ENCODE measurements around the gene KCNIP4. TPM values are rescaled to one million over a fixed set of nuclear protein-coding genes. Genes with fewer than 3 reads are reported as not detected.

The KCNIP4 gene
- total and polyA plus RNA-seq, 2 donors (not counting 1 experiment from before 2014, with no cell fraction given): not detected

- Histone ChIP-seq H3K4me3 (ENCODE audit: control extremely low read depth in 1 of 5, extremely low read depth in 1 of 5, insufficient read depth in 1 of 5, low read depth in 2 of 5, low read length in 4 of 5) (no peak overlapping the region), H3K9ac (ENCODE audit: low read length) (no peak overlapping the region), H3K9me3 (ENCODE audit: control extremely low read depth in 1 of 3, control insufficient read depth in 2 of 3, insufficient read depth in 1 of 3, low read length in 2 of 3) (no peaks in the 10 kb centered on the region), H4K20me1 (ENCODE audit: control insufficient read depth, insufficient read depth, low read length, poor library complexity, severe bottlenecking) (no peaks in the 10 kb centered on the region), H3K36me3 (replicated peaks in 1 of 2; ENCODE audit: control extremely low read depth in 1 of 2, control insufficient read depth in 1 of 2, extremely low read depth in 1 of 2, insufficient read depth in 2 of 2, low read length in 1 of 2) (no peaks in the 10 kb centered on the region), H3K4me1 (ENCODE audit: control insufficient read depth in 2 of 2, insufficient read depth in 2 of 2, low read length in 2 of 2) (no peaks in the 10 kb centered on the region), H3K27me3 (replicated peaks in 1 of 4; ENCODE audit: control extremely low read depth in 1 of 4, control insufficient read depth in 3 of 4, insufficient read depth in 4 of 4, low read length in 3 of 4) (no peaks in the 10 kb centered on the region), H2AFZ (ENCODE audit: insufficient read depth, low read depth, low read length, poor library complexity, severe bottlenecking) (no peak overlapping the region), H3K4me2 (replicated peaks; ENCODE audit: low read depth, low read length, poor library complexity, severe bottlenecking) (no peak overlapping the region), H3K27ac (ENCODE audit: low read length in 2 of 2) (no peak overlapping the region), H3K79me2 (ENCODE audit: control insufficient read depth, insufficient read depth, low read length) (no peaks in the 10 kb centered on the region)
- ChIA-PET POLR2A (no interaction called here), CTCF (no interaction called here)
- no peak for TF ChIP-seq CTCF (IDR thresholded peaks at IDR 0.05)
- no peak for TF ChIP-seq EZH2 (IDR thresholded peaks at IDR 0.05; ENCODE audit: borderline replicate concordance, insufficient read depth, low read depth, low read length, poor library complexity, severe bottlenecking)
- no peak overlapping the region for H3K27ac Mint-ChIP-seq
- no peaks in the 10 kb centered on the region for H3K4me1 Mint-ChIP-seq
- no peaks in the 10 kb centered on the region for H3K9me3 Mint-ChIP-seq (ENCODE audit: insufficient read depth)
- H3K27me3 Mint-ChIP-seq: no peaks in the 10 kb centered on the region
- intact Hi-C loops (cut with micrococcal nuclease): no loop called here
- no peak for DNase-seq
- no peak overlapping the region for H3K4me3 Mint-ChIP-seq
- ATAC-seq (ENCODE audit: low read depth): no peak
Measured at GRCh38 chr4:21890231-21890630, 58.3 kb downstream of the KCNIP4 start.

- Histone ChIP-seq H3K4me1 (ENCODE audit: control insufficient read depth in 2 of 2, insufficient read depth in 2 of 2, low read length in 2 of 2) (no peaks in the 10 kb centered on the region), H3K9ac (ENCODE audit: low read length) (no peak overlapping the region), H3K4me3 (ENCODE audit: control extremely low read depth in 1 of 5, extremely low read depth in 1 of 5, insufficient read depth in 1 of 5, low read depth in 2 of 5, low read length in 4 of 5) (no peak overlapping the region), H3K9me3 (ENCODE audit: control extremely low read depth in 1 of 3, control insufficient read depth in 2 of 3, insufficient read depth in 1 of 3, low read length in 2 of 3) (no peaks in the 10 kb centered on the region), H3K36me3 (replicated peaks in 1 of 2; ENCODE audit: control extremely low read depth in 1 of 2, control insufficient read depth in 1 of 2, extremely low read depth in 1 of 2, insufficient read depth in 2 of 2, low read length in 1 of 2) (no peaks in the 10 kb centered on the region), H3K27ac (ENCODE audit: low read length in 2 of 2) (no peak overlapping the region), H3K4me2 (replicated peaks; ENCODE audit: low read depth, low read length, poor library complexity, severe bottlenecking) (no peak overlapping the region), H3K27me3 (replicated peaks in 1 of 4; ENCODE audit: control extremely low read depth in 1 of 4, control insufficient read depth in 3 of 4, insufficient read depth in 4 of 4, low read length in 3 of 4) (no peaks in the 10 kb centered on the region), H3K79me2 (ENCODE audit: control insufficient read depth, insufficient read depth, low read length) (no peaks in the 10 kb centered on the region), H2AFZ (ENCODE audit: insufficient read depth, low read depth, low read length, poor library complexity, severe bottlenecking) (no peak overlapping the region), H4K20me1 (ENCODE audit: control insufficient read depth, insufficient read depth, low read length, poor library complexity, severe bottlenecking) (no peaks in the 10 kb centered on the region)
- ChIA-PET POLR2A (no interaction called here), CTCF (no interaction called here)
- TF ChIP-seq EZH2 (IDR thresholded peaks at IDR 0.05; ENCODE audit: borderline replicate concordance, insufficient read depth, low read depth, low read length, poor library complexity, severe bottlenecking): no peak
- TF ChIP-seq CTCF (IDR thresholded peaks at IDR 0.05): no peak
- Mint-ChIP-seq H3K4me3 (no peak overlapping the region), H3K4me1 (no peaks in the 10 kb centered on the region), H3K27me3 (no peaks in the 10 kb centered on the region), H3K27ac (no peak overlapping the region), H3K9me3 (ENCODE audit: insufficient read depth) (no peaks in the 10 kb centered on the region)
- DNase-seq (no peak), ATAC-seq (ENCODE audit: low read depth) (no peak)
- WGBS (ENCODE audit: insufficient coverage): 63% methylated on average over 1 of the region's 3 CpGs
- intact Hi-C loops (cut with micrococcal nuclease): no loop called here
Measured at GRCh38 chr4:21888195-21888976, 60.2 kb downstream of the KCNIP4 start.
